HCT116 (cell line): ENCODE measurements around the gene CHCT1. TPM values are rescaled to one million over a fixed set of nuclear protein-coding genes. Genes with fewer than 3 reads are reported as not detected.

ENCODE experiments used
- ATAC-seq: fragments of 200-7000 bp; cut with Tn5 transposase; 2 replicates; pipeline ENCODE4 v1.9.1; 2020; ENCODE audit warnings: mild to moderate bottlenecking, moderate library complexity
- BruUV-seq: library from RNA; stranded (reverse); fragments of 400-500 nt; replicated peaks from 2 replicates; lab custom pipeline; 2021; lab: Mats Ljungman, UMichigan
- CTCF ChIA-PET: fragments of 300-600 bp; sonication (Branson Sonifier 250); formaldehyde crosslinking; loops from one replicate; lab custom pipeline; 2021; ENCODE audit warnings: antibody characterized with exemption; lab: Charles Lee
- POLR2A ChIA-PET: fragments of 300-600, 350-600 bp; sonication (Branson Sonifier 250); formaldehyde crosslinking; loops from one replicate; lab custom pipeline; 2021; ENCODE audit warnings: antibody characterized with exemption; lab: Charles Lee
- RAD21 ChIA-PET, 2 experiments: fragments of 300-600 bp; sonication (Branson Sonifier 250); formaldehyde crosslinking; loops; one replicate each; lab custom pipeline; 2023; ENCODE audit warnings: low total read pairs in 2 of 2; ENCODE audit not compliant: uncharacterized antibody in 2 of 2, unreplicated experiment in 2 of 2, low non-redundant PET in 1 of 2; lab: Charles Lee
- DNase-seq: peaks from one replicate; pipeline ENCODE4 v3.0.0-alpha.2; 2010; ENCODE audit warnings: low read depth, low spot score
- H2AFZ ChIP-seq: fragments of 200-600 bp; shearing (Covaris generic), sonication (generic); 2 replicates; pipeline ENCODE4 v1.6.1; 2017; ENCODE audit warnings: low read depth, mixed run types, mixed read lengths, antibody characterized with exemption, low read length; ENCODE audit not compliant: poor library complexity, severe bottlenecking
- H3K27ac ChIP-seq: 2 replicates; pipeline ENCODE4 v1.5.1; 2012; ENCODE audit warnings: low read depth, low read length
- H3K27me3 ChIP-seq: fragments of 200-600 bp; sonication (generic); 2 replicates; pipeline ENCODE4 v1.6.1; 2016; ENCODE audit warnings: mixed run types, low read length, mixed read lengths; ENCODE audit not compliant: insufficient read depth
- H3K36me3 ChIP-seq, 2 experiments: fragments of 200-500 bp in 1 of 2; fragments of 200-600 bp in 1 of 2; sonication (Bioruptor generic) in 1 of 2; sonication (generic) in 1 of 2; 2 replicates each; pipeline versions ENCODE4 v1.5.1 to v1.6.1; 2014 to 2016; ENCODE audit warnings: low read length in 2 of 2, inconsistent platforms in 1 of 2, mixed read lengths in 1 of 2, mixed run types in 1 of 2; ENCODE audit not compliant: insufficient read depth in 2 of 2, control insufficient read depth in 1 of 2
- H3K4me1 ChIP-seq, 2 experiments: fragments of 200-600 bp in 1 of 2; sonication (generic) in 1 of 2; 2 replicates each; pipeline versions ENCODE4 v1.5.1 to v1.6.1; 2012 to 2017; ENCODE audit warnings: low read length in 2 of 2, inconsistent platforms in 1 of 2, mild to moderate bottlenecking in 1 of 2, mixed read lengths in 1 of 2, mixed run types in 1 of 2, moderate library complexity in 1 of 2; ENCODE audit not compliant: insufficient read depth in 2 of 2, control insufficient read depth in 1 of 2
- H3K4me2 ChIP-seq: fragments of 200-600 bp; sonication (generic); 2 replicates; pipeline ENCODE4 v1.6.1; 2017; ENCODE audit warnings: mixed run types, low read length, mixed read lengths
- H3K4me3 ChIP-seq, 2 experiments: fragments of 200-600 bp in 1 of 2; sonication (generic) in 1 of 2; replicated peaks in 1 of 2; 2 replicates each; pipeline ENCODE4 v1.5.1; 2011 to 2016; ENCODE audit warnings: low read length in 2 of 2, control low read depth in 1 of 2, low read depth in 1 of 2, mild to moderate bottlenecking in 1 of 2, mixed read lengths in 1 of 2, mixed run types in 1 of 2
- H3K79me2 ChIP-seq: fragments of 200-600 bp; sonication (generic); 2 replicates; pipeline ENCODE4 v1.6.1; 2017; ENCODE audit warnings: mild to moderate bottlenecking, mixed run types, low read length, moderate library complexity, mixed read lengths; ENCODE audit not compliant: insufficient read depth
- H3K9ac ChIP-seq: fragments of 200-600 bp; sonication (generic); 2 replicates; pipeline ENCODE4 v1.6.1; 2016; ENCODE audit warnings: low read length, mixed read lengths
- H3K9me2 ChIP-seq: fragments of 200-600 bp; sonication (generic), shearing (Covaris generic); 2 replicates; pipeline ENCODE4 v1.6.1; 2017; ENCODE audit warnings: mixed run types, mild to moderate bottlenecking, moderate library complexity; ENCODE audit not compliant: insufficient read depth
- H3K9me3 ChIP-seq, 2 experiments: fragments of 200-500 bp in 1 of 2; fragments of 200-600 bp in 1 of 2; sonication (Bioruptor generic) in 1 of 2; sonication (generic) in 1 of 2; 2 replicates each; pipeline ENCODE4 v1.6.1; 2014 to 2017; ENCODE audit warnings: low read length in 2 of 2, mixed read lengths in 2 of 2, inconsistent platforms in 1 of 2, low read depth in 1 of 2, mild to moderate bottlenecking in 1 of 2, mixed run types in 1 of 2, moderate library complexity in 1 of 2; ENCODE audit not compliant: control insufficient read depth in 1 of 2, insufficient read depth in 1 of 2
- H4K20me1 ChIP-seq: fragments of 200-600 bp; sonication (generic), shearing (Covaris generic); 2 replicates; pipeline ENCODE4 v1.6.1; 2017; ENCODE audit warnings: mixed run types, mild to moderate bottlenecking, moderate library complexity; ENCODE audit not compliant: insufficient read depth
- CBX3 ChIP-seq: IDR thresholded peaks from 2 replicates; pipeline ENCODE4 v1.6.1; 2012; ENCODE audit warnings: low read depth
- CTCF ChIP-seq, 3 experiments: fragments of 200-600 bp in 1 of 3; sonication (generic) in 1 of 3; IDR thresholded peaks in 2 of 3; conservative IDR thresholded peaks in 1 of 3; 2 replicates each; pipeline ENCODE4 v1.5.1; 2012 to 2017; ENCODE audit warnings: low read depth in 2 of 3, low read length in 2 of 3, antibody characterized with exemption in 1 of 3, borderline replicate concordance in 1 of 3, control low read depth in 1 of 3, mild to moderate bottlenecking in 1 of 3, mixed read lengths in 1 of 3, mixed run types in 1 of 3, moderate library complexity in 1 of 3; ENCODE audit not compliant: insufficient read depth in 1 of 3
- EGR1 ChIP-seq: IDR thresholded peaks from 2 replicates; pipeline ENCODE4 v1.6.1; 2012; ENCODE audit warnings: low read depth
- ELF1 ChIP-seq: IDR thresholded peaks from 2 replicates; pipeline ENCODE4 v1.6.1; 2012; ENCODE audit warnings: low read depth, borderline replicate concordance
- EZH2phosphoT487 ChIP-seq: fragments of 200-600 bp; IDR thresholded peaks from 2 replicates; pipeline ENCODE4 v1.6.1; 2018; ENCODE audit warnings: antibody characterized with exemption, borderline replicate concordance
- JUND ChIP-seq: IDR thresholded peaks from 2 replicates; pipeline ENCODE4 v1.6.1; 2012
- MAX ChIP-seq: IDR thresholded peaks from 2 replicates; pipeline ENCODE4 v1.6.1; 2012
- POLR2AphosphoS5 ChIP-seq: IDR thresholded peaks from 2 replicates; pipeline ENCODE4 v1.6.1; 2011; ENCODE audit warnings: mild to moderate bottlenecking, low read depth, low read length, moderate library complexity
- RAD21 ChIP-seq: IDR thresholded peaks from 2 replicates; pipeline ENCODE4 v1.6.1; 2012; ENCODE audit warnings: low read depth, mild to moderate bottlenecking
- REST ChIP-seq: IDR thresholded peaks from 2 replicates; pipeline ENCODE4 v1.6.1; 2012; ENCODE audit warnings: low read depth
- SIN3A ChIP-seq: IDR thresholded peaks from 2 replicates; pipeline ENCODE4 v1.6.1; 2012; ENCODE audit warnings: low read depth
- SP1 ChIP-seq: IDR thresholded peaks from 2 replicates; pipeline ENCODE4 v1.6.1; 2012; ENCODE audit warnings: low read depth
- TCF7L2 ChIP-seq: IDR thresholded peaks from 2 replicates; pipeline ENCODE4 v1.7.0; 2011; ENCODE audit warnings: borderline replicate concordance, inconsistent platforms; ENCODE audit not compliant: insufficient read depth, insufficient read length; ENCODE audit errors: extremely low read depth
- YY1 ChIP-seq: IDR thresholded peaks from 2 replicates; pipeline ENCODE4 v1.6.1; 2011; ENCODE audit warnings: low read length, low read depth, moderate library complexity, mild to moderate bottlenecking; ENCODE audit not compliant: insufficient replicate concordance; ENCODE audit errors: extremely low read depth
- ZFX ChIP-seq: fragments of 450-650 bp; IDR thresholded peaks from 2 replicates; pipeline ENCODE4 v1.6.1; 2017
- ZNF274 ChIP-seq: fragments of 200-500 bp; sonication (Bioruptor generic); IDR thresholded peaks from 2 replicates; pipeline ENCODE4 v1.6.1; 2014; ENCODE audit warnings: mild to moderate bottlenecking, low read depth, low read length, inconsistent platforms
- intact Hi-C: fragments of 100-400 bp; cut with micrococcal nuclease; formaldehyde crosslinking; loops from 2 replicates; pipeline ENCODE4 v1.10.0; 2022
- total RNA-seq: library from RNA; stranded (reverse); gene quantifications from one replicate; pipeline ENCODE4 v1.2.1, GENCODE V29; 2021; ENCODE audit not compliant: unreplicated experiment
- TF ChIP-seq, protein P1 (sequence below): IDR thresholded peaks from 2 replicates; pipeline ENCODE4 v1.6.1; 2012

The CHCT1 gene
- total RNA-seq, 1 experiment from 2014 or later, result not detected

DNA sequence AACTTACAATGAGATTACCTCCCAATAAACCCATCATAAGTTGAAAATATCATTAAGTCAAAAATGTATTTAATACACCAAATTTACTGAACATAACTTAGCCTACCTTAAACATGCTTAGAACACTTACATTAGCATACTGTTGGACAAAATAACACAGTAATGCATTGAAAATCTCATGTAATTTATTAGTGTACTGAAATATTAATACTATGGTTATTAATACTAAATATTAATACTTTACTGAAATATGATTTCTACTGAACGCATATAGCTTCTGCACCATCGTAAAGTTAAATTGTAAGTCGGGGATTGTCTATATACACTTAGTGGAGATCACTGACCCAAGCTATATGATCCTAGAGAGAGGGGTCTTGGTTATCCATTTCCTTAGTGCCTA, 34.6 kb upstream of the CHCT1 start:
- H3K9me3 ChIP-seq, result no peaks in the 10 kb centered on the region
- ATAC-seq (no peak), DNase-seq (no peak)
- ChIA-PET POLR2A (no interaction called here), RAD21 (no interaction called here), CTCF (no interaction called here)
- no peak overlapping the region for H3K4me3 ChIP-seq
- no peaks in the 10 kb centered on the region for H3K9me2 ChIP-seq
- no peaks in the 10 kb centered on the region for H3K36me3 ChIP-seq
- no peak overlapping the region for H2AFZ ChIP-seq
- H3K9ac ChIP-seq, result no peak overlapping the region
- H3K4me2 ChIP-seq, result no peak overlapping the region
- TF ChIP-seq EZH2phosphoT487 (no peak), JUND (no peak), POLR2AphosphoS5 (no peak), TCF7L2 (no peak), ZFX (no peak)
- no peaks in the 10 kb centered on the region for H4K20me1 ChIP-seq
- H3K27me3 ChIP-seq, result no peaks in the 10 kb centered on the region
- peaks cover 88% of the 10 kb centered on the region for H3K79me2 ChIP-seq
- BruUV-seq, result no TSS peak
- intact Hi-C loops, result no loop called here
- peaks cover 10 to 15% of the 10 kb centered on the region in 2 experiments; a peak in 3 of 4 replicates for H3K4me1 ChIP-seq
- no peak overlapping the region for H3K27ac ChIP-seq

DNA sequence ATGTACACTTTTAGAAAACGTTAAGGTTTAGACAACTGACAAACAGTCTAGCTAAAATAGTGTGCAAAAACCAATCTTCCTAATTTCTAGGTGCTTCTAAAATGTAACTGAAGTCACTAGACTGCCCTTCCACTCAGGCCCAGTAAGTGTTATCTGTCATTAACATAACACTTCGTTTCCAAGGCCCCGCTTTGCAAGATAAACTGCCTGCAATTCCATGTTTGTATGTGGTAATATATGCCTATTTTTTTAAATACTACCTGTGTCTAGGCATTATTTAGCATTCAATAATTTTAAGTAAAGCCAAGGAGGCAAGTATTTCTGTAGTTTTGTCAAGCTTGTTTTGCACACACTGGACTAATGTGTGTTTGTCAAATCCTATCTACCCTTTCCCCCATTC, 33.5 kb upstream of the CHCT1 start:
- peaks cover 78% of the 10 kb centered on the region for H3K79me2 ChIP-seq
- H3K27ac ChIP-seq, result no peak overlapping the region
- H3K9me3 ChIP-seq, result no peaks in the 10 kb centered on the region
- POLR2A ChIA-PET, result no interaction called here
- H4K20me1 ChIP-seq, result no peaks in the 10 kb centered on the region
- RAD21 ChIA-PET, result no interaction called here
- intact Hi-C loops, result no loop called here
- H3K9me2 ChIP-seq, result no peaks in the 10 kb centered on the region
- no peak overlapping the region for H3K4me3 ChIP-seq
- H3K27me3 ChIP-seq, result no peaks in the 10 kb centered on the region
- no TSS peak for BruUV-seq
- DNase-seq, result no peak
- no peak overlapping the region for H3K4me2 ChIP-seq
- H3K4me1 ChIP-seq, result peaks cover 14 to 26% of the 10 kb centered on the region in 2 experiments
- CTCF ChIA-PET, result no interaction called here
- no peak overlapping the region for H2AFZ ChIP-seq
- H3K36me3 ChIP-seq, result no peaks in the 10 kb centered on the region
- ATAC-seq, result no peak
- no peak overlapping the region for H3K9ac ChIP-seq
- TF ChIP-seq ELF1 (no peak), REST (no peak), EGR1 (no peak), ZNF274 (no peak), RAD21 (no peak), SP1 (no peak), POLR2AphosphoS5 (no peak), CBX3 (no peak), MAX (no peak), YY1 (no peak), CTCF (IDR thresholded peaks at IDR 0.05 in 2 of 3, conservative IDR thresholded peaks at IDR 0.05 in 1 of 3; ENCODE audit: borderline replicate concordance in 1 of 3, insufficient read depth in 1 of 3, low read depth in 2 of 3, low read length in 2 of 3) (no peak), SIN3A (no peak)
- TF ChIP-seq, protein P1, sequence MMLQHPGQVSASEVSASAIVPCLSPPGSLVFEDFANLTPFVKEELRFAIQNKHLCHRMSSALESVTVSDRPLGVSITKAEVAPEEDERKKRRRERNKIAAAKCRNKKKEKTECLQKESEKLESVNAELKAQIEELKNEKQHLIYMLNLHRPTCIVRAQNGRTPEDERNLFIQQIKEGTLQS, result no peak
